Fibroblast of skin of back (primary cell): Measurements from ENCODE around the gene TNS3.
"Not testable (repeated sequence)": the region's sequence is repeated elsewhere in the genome, so short reads cannot be mapped to it uniquely, and the experiment has no call there.

Source experiments
- DNase-seq: peaks from one replicate; pipeline ENCODE4 v3.0.0-alpha.2; 2013

TNS3 gene

DNA sequence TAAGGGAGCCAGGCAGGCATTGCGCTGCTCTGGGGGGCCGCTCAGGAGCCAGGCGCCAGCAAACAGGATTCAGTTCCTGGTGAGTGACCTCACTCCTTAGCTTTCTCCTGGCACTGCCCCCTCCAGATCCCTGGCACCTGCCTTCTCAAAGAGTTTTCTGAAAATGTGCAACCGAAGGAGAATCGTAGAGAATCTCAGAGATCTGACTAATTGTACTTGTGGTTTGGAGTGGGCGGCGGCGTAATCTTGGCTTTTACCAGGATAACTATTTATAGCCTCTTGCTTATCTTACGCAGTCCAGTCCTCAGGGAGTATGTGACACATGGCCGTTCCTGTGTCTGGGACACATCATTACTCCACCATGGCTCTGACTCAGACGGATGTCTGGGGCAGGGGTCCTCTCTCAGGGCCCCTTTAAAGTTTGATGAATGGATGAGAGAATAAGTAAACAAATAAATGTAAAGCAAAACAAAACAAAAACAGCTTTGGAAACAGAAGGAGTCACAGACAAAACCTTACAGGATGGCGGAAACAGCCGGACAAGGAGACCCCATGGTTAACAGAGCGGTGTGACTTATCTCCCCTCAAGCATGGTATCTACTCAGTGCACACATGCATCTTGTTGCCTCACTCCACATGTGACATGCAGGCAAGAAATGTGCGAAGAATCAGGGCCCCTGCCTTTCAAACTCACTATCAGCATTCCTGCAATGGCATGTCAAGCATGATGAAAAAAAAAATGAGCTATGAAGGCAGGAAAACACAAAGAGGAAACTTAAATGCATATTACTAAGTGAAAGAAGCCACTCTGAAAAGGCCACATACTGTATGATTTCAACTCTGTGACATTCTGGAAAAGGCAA, 99.7 kb downstream of the TNS3 start:
- DNase-seq = peak; percentile 98

DNA sequence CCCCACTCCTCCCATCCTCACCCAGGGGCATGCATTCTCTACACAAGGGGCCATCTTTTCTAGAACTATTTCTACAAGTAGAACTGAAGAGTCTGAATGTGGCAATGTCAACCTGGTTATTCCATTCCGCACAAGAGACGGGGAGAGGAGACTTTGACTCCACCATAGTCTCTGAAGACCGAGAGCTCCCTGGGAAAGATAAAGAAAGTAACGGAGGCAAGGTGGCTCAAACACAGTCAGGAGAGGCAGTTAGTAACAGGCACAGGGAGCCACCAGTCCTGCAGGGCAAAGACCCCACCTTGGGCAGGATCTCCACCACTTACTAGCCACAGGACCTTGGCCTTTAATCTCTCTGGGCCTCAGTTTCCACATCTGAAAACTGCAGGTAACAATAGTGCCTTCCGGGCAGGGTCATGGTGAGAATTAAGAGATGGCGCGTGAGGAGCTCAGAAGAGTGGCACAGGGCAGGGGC, 100.3 kb downstream of the TNS3 start:
- DNase-seq = no peak

DNA sequence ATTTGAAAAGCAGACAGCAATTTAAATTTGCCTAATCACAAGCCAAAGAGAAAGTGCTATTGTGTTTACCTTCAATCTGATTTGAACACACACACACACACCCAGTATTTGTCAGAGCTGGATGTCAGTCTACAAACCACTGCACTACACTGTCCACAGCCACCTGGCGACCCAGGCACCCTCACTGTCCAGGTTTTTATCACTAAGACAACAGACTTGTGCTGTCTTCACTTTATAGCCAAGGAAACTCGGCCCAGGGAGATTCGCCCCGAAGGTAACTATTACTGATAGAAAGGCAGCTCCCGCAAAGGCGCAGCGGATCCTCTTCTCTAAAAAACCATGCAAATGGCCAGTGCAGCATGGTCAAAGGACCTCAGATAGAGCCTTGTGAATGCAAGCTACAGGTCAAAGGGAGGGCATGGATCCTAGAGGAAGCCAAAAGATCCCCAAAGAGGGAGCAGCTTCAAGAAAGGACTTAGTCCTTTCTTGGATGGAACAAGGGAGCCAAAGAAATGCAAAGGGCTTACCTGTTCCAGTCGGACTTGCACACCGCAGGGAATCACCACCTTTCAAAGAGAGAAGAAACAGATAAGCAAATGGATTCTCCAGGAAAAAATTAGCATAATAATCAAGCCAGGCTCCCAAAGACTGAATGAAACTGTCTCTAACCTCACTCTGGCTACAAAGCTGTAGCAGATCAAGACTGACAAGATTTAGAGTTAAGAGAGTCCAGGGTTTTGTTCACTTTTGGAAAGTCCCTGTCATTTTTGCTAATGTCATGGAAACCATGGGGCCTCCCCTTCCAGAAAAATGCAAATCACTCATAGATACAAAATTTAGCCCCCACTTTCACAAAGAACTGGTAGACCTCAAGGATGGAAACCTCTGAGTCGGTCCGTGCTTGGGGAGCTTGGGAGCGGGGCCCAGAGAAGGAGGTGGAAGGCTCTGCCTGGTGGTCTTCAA, 101.1 kb downstream of the TNS3 start:
- DNase-seq = no peak

DNA sequence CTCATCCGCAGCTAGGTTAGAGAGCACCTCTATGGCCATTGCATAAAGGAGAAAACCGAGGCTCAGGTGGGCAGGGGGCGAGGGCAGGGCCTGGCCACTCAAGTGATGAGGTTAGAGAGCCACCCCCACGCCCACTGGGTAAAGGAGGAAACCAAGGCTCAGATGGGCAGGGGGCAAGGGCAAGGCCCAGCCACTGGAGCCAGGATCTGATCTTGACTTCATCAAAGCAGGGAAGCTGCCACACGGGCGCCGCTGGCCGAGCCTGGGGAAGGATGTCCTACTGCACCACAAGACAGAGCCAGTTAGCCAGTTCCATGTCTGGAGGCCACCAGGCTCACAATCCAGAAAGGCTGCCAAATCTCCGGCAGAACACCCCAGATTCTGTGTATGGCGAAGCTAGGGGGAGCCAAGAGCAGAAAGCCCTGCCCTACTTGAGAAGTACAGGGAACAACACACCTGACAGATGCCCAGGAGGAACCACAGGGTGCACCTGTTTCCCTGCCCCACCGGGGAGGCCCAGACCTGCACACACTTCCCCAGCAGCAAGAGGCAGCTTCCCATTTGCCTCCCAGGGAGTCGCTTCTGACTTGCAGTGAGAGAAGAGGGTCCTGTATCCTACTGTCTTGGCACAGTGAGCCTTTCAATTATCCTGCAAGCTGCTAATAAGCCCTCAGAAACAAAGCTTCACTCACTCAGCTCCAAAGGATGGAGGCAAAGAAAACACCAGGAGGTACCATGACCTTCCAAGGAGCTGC, 101.9 kb downstream of the TNS3 start:
- no peak for DNase-seq

DNA sequence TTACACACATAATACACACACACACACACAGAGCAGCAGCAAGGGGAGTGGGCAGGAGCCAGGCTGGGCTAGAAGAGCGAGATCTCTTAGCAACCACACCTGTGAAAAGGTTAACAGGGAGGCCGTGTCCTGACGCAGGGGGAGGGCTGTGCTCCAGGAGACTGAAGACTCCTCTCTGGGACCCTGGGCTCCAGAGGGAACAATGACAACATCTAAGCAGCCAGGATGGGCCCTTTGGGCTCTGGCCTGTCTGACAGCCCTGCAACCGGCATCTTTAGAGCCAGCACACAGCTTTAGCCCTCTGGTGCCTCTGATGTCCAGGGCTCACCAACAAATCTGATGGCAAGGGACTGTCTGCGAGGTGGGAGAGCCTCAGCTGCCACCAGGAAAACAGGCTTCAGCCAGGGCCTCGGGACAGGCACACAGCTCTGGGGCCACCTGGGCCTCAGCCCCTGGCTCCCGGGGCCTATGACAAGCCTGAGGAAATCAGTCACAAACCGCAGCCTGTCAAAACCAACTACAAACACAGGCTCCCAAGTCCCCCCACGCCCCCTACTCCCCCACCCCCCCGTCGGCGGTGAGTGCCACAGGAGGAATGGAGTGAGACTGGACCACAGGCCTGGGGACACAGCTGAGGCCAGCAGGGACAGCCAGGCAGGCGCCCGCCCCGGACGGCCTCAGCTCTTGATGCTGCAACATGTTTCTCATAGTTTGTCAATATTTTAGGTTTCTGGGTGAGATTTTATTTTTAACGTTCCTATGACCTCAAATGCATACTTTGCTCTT, 102.8 kb downstream of the TNS3 start:
- no peak for DNase-seq

DNA sequence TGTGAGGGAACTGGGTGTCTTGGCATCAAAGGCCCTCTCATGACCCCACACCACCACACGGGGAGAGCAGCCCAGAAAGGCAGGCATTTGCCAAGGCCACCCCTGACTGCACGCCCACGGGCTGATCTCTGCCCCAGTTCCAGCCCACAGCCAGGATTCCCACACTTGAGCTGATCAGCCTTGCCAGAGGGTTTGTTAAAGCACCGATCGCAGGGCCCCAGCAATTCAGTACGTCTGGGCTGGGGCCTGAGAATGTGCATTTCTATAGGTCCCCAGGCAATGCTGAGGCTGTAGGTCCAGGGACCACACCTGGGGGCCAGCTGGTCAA, 103.9 kb downstream of the TNS3 start:
- no peak for DNase-seq

DNA sequence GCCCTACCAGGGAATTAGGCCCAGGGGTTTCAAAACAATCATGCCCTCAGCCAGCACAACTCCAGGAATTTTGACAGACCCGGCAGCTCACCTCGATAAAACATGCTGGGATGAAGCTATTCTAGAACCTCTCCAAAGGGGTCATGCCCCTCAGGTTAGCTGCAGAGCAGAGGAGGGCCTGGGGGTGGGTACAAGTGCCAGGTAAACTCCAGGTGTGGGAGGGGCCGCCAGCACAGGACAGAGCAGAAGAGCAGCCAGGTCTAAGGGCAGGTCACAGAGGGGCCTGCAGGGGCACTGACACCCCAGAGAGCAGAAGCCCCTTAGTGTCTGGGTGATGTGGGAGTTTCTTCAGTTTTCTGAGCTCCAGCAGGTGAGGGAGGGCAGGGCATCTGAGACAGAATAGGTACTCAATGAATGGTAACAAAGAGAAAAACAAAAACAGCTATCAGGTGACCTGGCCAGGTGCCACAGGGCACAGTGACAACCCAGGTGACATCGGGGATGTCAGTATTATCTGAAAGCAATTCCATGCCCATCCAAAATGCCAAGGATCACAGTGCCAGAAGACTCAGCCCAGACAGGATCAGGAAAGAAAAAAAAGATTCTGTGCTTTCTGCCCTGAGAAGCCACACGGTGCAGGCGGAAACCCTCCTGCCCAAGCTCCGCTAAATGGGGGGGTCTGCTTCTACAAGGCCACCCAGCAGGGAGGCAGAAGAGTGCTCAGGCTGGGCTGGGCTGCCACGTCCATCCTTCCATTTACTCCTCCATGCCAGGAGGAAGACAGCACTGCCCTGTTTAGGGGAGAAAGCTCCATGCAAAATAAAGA, 104.5 kb downstream of the TNS3 start:
- no peak for DNase-seq

DNA sequence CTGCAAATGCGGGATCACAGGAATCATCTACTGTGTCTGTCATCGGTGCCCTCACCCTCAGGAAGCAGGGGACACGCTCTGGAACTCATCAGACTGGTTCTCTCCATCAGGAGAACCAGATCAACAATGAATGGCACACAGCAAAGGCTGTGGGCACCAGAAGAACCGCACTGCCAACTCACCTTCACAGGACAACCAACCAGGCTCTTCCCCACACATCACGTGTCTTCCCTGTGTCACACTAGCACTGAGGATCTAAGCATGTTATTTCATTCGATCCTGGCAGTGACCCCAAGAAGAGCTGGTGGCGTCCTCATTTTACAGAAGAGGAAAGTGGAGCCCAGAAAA, 106.1 kb downstream of the TNS3 start:
- no peak for DNase-seq

DNA sequence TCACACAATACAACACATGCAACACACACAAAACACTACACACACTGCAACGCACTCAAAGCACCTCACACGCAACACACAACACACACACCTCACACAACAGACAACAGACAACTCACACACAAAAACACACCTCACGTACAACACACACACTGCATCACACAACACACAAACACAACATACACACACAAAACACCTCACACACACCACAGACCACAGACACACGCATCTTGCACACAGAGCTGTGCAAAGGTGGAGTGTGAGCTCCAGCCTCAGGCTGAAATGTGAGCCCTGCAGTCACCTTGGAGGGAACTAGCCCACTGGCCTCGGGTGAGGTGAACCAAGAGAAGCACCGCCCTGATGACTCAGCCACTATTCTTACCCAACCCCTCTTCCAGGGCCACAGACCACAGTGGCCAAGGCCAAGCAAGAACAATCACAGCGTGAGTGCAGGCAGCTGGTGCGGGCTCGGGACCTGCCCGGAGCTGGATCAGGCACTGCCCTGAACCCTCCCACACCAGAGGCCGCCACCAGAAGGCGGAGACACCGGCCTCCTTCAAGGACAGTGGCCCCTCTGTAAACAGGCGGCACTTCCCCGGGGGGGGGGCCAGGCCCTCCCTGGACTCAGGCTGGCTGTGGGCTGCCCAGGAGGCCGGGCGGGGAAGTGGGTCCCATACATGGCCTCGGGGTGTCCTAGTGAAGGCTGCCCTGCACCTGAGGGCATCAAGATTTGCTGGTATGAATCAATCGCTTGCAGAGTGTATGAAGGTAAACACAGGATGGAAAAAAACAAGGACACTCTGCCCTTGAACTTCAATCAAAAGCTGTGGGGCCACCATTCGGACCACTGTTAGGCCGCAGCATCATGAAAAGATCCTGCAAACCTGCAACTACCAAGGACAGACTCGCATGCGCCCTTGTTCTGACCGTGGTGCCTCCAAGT, 106.7 kb downstream of the TNS3 start:
- peak; percentile 83 for DNase-seq

DNA sequence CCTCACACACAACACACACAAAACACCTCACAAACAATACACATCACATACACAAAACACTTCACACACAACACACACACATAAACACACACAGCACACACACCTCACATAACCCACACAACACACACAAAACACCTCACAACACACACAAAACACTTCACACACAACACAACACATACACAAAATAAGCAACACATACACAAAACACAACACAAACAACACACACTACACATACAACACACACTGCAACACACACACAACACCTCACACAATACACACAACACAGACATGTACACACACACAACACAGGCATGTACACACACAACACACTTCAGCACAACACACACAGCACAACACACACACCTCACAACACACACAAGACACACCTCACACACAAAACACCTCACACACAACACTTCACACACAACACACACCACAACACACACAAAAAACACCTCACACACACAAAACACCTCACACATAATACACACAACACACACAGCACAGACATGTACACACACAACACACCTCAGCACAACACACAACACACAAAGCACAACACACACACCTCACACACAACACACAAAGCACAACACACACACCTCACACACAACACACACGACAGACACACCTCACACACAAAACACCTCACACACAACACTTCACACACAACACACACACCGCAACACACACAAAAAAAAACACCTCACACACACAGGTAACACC, 107.5 kb downstream of the TNS3 start:
- DNase-seq = no peak

DNA sequence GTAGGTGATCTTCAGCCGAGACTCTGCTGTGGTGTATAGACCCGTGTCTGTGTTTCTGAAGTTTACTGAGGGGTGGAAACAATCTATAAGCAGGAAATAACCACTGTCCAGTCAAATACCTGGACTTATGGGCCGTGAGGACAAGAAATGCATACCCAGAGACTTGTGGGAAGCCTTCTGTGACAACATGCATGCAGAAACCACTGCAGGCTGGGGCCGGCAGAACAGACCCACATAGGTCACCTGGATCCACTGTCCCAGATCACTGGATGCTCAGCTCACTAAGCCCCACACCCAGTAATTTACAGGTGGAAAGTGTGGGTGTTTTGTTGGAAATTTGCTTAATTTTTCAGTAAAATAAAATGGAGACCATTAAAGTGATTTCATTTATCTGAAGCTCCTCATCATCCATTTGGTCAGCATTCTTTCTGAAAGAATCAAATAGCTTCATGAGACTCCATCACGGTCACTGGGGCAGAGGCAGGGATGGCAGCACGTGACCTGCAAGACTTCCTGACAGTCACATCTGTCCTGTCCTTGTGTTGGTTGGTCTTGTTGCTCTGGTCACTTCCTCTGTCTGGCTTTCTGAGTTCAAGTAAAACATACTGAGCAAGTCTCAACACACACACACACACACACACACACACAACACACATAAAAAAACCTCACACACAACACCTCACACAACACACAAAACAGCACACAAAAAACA, 108.3 kb downstream of the TNS3 start:
- DNase-seq = no peak

DNA sequence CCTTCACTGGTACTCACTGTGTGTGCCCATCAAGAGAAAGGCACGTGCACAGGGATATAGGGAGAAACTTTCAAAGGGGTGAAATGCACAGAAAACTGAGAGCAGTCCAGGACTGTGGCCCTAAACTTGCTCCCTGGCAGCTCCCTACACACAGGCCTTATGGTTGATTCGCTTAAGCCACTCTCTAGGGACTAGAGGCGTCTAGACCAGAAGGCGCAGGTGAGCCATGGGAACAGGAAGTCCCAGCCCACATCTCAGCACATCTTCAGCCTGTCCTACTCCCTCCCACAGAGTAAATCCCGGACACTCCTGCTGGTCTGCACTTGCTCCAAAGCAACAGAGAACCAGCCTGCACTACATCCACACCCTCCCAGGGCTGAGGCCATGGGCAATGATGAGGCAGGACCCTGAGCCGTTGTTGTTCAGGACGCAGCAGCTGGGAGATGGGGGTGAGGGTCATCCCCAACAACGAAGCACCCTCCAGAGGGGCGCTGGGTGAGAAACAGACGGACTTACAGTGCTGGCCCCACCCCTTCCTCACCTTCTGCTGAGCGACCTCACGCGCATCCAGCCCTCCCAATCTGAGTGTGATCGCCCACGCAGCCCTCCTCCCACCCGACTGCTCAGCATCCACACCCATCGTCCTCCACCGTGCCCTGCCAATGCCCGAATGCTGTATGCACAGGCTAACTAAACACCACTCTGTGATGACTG, 109.3 kb downstream of the TNS3 start:
- DNase-seq = no peak

DNA sequence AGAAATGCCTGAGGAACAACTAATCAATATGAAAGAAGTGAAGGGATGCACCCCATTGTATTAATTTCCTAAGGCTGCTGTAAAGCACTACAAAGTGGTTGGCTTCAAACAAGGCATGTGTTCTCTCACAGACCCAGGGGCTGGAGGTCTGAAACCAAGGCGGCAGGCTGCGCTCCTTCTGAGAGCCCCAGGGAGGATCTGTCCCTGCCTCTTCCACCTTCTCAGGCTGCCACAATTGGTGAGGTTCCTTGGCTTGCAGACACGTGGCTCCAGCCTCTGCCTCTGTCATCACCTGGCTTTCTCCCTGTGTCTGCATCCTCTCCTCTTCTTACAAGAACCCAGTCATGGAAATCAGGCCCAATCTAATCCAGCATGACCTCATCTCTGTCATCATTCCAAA, 110.1 kb downstream of the TNS3 start:
- DNase-seq = no peak

DNA sequence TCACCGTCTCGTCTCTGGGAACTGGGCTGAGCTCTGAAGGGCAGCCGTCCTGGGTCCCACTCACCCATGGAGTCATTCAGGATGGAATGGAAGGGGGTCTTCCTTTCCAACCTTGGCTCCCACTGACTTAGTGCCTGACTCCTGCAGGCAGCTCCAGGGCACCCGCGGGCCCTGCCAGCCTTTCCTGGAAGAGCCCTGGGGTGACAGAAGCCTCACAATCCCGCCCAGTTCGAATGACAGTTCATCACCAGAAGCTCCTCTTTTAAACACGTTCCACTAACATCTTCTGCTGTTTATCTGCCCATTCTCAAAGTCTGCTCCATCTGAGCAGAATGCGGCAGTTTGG, 110.6 kb downstream of the TNS3 start:
- no peak for DNase-seq

DNA sequence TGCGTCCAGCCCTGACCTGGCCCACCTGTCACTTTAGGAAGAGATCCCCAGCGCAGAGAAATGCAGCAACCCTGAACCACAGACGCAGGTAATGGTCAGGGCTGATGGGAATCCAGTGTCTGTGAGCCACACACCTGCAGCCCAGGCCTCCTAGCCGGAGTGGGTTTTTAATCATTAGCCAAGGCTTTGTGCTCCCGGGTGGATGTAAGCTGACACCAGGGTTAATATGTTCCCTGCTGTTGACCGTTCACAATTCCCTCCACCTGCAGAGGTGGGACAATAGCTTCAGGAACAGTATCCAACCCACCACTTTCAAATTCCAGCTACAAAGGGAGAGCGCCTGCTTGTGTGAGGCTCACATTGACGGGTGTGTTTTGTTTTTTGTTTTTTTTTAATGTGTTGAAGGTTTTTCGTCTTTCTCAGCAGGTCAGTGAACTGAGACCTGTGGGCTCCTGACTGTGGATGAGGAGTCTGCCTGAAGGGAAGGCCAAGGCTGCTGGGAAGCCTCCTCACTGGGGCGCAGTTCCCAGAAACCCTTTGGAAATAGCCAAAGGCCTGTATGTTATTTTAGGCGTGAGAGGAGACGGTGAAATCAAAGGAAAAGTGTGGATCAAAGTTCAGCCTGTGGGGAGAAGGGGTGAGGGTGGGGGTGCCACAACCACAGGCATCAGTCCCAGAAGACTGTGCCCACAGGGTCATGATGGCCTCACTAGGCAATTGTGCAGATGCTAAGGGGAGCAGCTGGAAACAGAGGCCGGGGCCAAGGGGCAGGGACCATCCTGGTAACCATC, 111.1 kb downstream of the TNS3 start:
- no peak for DNase-seq

DNA sequence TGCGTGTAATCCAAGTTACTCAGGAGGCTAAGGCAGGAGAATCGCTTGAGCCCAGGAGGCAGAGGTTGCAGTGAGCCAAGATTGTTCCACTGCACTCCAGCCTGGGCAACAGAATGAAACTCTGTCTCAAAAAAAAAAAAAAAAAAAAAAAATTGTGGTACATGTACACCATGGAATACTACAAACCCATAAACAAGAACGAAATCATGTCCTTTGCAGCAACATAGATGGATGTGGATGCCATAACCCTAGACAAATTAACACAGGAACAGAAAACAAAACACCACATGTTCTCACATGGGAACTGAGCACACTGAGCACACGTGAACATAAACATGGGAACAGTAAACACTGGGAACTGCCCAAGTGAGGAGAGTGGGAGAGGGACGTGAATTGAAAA, 112.1 kb downstream of the TNS3 start:
- not testable (repeated sequence) for DNase-seq

DNA sequence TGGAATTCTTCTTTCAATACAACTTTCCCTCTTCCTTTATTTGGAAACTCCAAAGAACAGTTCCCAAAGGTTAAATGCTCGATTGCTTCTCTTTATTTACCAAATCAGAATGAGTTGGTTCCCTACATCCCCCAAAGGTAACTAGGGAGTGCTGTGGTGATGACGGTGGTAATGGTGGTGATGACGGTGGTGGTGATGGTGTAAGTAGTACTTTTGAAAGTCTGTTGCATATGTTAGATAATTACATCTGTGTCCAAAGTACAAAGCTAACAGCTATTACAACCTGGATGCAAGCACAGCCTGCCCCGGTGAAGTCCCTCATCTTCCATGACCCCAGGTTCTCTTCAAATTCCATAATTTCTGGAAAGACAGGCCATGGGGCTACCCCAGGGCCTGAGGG, 115.1 kb downstream of the TNS3 start:
- DNase-seq = no peak
